GM12873 (cell line): ENCODE measurements around the gene STK32C.

ENCODE experiments used
- TF ChIP-seq, protein P1 (sequence below): IDR thresholded peaks from 2 replicates; pipeline ENCODE4 v1.5.1; 2012; ENCODE audit warnings: low read depth, mild to moderate bottlenecking, moderate library complexity, low read length, control low read depth; ENCODE audit not compliant: insufficient read depth; ENCODE audit errors: missing control alignments

STK32C gene

DNA sequence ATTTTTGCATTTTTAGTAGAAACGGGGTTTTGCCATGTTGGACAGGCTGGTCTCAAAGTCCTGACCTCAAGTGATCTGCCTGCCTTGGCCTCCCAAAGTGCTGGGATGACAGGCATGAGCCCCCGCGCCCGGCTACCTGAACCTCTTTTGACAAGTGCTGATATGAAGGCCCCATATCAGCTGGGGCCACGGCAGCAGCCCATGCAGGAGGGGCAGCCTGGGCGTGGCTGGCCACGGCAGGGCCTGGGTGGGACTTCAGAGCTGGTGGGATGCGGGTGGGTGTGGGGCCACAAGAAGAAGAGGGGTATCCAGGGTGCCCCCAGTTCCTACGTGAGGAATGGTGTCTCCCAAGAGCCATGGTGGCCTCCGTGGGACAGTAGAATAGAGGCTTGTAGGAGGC is 31.1 kb upstream of the STK32C start:
- TF ChIP-seq, protein P1, sequence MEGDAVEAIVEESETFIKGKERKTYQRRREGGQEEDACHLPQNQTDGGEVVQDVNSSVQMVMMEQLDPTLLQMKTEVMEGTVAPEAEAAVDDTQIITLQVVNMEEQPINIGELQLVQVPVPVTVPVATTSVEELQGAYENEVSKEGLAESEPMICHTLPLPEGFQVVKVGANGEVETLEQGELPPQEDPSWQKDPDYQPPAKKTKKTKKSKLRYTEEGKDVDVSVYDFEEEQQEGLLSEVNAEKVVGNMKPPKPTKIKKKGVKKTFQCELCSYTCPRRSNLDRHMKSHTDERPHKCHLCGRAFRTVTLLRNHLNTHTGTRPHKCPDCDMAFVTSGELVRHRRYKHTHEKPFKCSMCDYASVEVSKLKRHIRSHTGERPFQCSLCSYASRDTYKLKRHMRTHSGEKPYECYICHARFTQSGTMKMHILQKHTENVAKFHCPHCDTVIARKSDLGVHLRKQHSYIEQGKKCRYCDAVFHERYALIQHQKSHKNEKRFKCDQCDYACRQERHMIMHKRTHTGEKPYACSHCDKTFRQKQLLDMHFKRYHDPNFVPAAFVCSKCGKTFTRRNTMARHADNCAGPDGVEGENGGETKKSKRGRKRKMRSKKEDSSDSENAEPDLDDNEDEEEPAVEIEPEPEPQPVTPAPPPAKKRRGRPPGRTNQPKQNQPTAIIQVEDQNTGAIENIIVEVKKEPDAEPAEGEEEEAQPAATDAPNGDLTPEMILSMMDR: no peak

DNA sequence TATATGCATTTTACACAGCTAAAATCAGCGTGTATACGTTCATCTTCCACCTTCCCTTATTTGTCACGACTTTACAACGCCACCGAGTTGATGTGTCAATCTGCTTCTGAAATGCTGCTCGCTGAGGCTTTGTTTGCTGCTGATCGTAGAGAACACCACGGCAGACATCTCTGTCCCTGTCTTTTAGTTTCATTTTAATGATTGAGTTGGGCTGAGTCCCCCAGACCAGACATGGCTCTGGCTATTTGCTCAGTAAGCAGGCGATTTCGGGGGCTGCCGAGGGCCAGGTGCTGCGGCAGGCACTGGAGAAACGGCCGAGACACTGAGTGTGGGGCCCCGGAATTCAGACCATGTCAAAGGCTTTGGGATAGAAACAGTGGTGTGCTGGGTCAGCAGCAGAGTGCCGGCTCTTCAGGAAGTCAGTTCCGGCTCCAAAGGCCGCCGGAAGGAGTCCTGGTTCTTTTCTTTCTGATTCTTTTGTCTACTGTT is 29.2 kb upstream of the STK32C start:
- TF ChIP-seq, protein P1: no peak

DNA sequence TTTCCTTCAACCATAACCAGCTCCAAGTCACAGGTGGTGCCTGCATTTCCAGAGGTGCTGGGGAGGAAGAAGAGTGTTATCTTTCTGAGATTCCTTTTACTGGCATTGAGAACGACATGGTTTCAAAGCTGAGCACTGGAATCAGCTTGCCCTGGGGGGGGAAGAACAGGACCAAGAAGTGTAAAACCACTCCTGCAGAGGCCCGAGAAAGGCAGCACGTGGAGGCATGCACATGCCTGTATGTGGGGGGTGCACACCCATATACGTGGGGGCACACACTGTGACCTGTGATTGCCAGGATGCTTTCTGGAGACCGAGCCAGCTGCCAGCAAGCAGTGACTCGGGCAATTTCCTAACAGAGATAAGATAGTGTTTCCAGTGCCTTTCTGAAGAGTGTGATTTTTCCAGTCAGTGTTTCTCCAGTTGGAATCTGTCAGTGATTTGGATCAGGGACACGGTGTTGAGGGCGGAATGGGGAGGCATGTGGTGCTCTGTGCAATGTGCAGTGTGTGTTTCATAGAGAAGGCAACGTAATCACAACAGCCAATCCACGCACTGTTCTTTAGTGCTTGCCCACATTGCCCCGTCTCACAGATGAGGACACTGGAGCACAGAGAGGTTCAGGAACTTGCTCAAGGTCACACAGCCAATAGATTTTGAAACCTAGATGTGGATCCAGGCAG is 28.5 kb upstream of the STK32C start:
- TF ChIP-seq, protein P1: no peak

DNA sequence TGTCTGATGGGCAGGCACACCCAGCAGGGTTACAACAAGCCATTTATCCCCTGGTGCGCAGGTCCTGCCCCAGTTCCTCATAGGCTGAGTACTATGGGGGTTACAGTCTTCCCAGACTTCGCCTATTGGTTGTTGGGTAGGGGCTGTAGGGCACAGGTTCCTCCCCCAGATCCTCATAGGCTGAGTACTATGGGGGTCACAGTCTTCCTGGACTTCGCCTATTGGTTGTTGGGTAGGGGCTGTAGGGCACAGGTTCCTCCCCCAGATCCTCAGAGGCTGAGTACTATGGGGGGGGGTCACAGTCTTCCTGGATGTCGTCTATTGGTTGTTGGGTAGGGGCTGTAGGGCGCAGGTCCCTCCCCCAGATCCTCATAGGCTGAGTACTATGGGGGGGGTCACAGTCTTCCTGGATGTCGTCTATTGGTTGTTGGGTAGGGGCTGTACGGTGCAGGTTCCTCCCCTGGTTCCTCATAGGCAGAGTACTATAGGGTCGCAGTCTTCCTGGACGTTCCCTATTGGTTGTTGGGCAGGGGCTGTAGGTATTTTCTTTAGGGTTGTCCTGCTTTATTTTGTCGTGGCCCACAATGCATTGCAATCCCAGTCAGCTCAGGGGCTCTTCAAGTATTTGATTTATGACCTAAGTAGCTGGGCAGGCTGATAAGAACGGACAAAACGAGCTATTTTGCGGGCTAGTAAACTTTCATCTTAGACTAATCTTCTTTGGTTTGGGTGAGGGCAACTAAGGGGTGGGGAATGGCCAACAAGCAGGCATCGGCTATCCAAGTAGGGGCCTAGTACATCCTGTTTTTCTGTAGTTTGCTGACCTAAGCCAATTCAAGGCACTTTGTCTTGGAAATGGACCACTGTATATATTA is 27.7 kb upstream of the STK32C start:
- TF ChIP-seq, protein P1: no peak

DNA sequence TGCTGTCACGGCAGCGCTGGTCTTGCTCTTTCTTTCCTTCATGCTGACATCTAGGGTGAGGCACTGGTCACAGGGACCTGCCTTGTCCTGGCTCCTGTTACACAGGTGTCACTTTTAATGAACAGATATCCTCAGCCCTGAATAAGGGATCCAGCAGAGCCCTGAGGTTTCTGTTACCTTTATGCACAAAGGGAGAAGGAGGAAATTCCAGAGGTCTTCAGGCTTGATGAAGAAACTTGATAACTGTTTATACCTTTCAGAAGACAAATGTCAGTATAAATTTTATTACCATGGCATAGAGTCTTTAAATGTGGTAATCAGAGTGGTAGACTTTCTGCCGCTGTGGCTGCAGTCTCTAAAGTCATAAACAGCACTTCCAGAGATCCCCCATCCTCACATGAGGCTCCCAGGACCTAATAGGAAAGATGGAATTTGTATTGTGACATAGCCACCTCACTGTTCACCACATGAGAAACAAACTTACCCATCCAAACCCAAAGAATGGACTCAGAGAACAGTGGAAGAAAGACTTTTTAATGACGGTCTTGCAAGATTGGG is 27.0 kb upstream of the STK32C start:
- TF ChIP-seq, protein P1: no peak

DNA sequence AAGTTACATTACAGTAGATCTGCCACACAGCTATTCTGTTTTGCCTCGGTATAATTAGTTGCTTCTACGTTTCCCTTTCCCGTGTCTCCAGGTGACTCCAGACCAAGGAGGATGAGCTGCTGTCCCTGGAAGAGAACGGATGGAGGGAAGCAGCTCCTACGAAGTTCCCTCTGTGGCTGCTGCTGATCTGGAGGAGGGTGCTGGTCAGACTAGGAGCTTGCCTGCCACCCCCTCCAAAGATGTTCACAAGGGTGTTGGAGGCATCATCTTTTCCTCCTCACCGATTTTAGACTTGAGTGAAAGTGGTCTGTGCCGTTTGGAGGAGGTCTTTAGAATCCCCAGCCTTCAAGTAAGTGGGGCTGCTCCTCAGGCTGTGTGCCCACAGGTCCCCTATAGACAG is 25.6 kb upstream of the STK32C start:
- TF ChIP-seq, protein P1: no peak

DNA sequence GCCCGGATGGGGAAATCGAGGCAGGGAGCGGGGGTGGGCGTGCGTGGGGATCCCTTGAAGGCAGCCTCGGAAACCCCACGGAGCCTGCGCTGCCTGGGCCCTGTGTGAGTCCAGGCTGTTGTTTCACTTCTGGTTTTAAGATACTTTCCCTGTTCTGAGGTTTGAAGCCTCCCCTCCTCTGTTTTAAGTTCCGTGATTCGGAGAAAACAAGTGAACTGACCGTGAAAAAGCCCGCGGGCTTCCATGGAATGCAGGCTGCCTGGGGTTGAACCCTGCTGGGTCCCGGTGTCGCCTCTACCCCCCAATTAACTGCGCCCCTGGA is 24.6 kb upstream of the STK32C start:
- TF ChIP-seq, protein P1: no peak
